Heart right ventricle (tissue), 16 donors: ENCODE results near the gene DNER. TPM values are rescaled to one million over a fixed set of nuclear protein-coding genes. Genes with fewer than 3 reads are reported as not detected.

Source experiments
- ATAC-seq, 8 donors: fragments of 200-7000 bp; cut with Tn5 transposase; one replicate each; pipeline ENCODE4 v1.9.1; 2020; ENCODE audit warnings: mild to moderate bottlenecking in 8 of 8, moderate library complexity in 8 of 8, moderate number of reproducible peaks in 1 of 8
- DNase-seq, 2 donors: peaks; one replicate each; pipeline ENCODE4 v3.0.0-alpha.2; 2020
- H3K27ac ChIP-seq, 10 donors: fragments of 200-600 bp; sonication (generic) in 2 of 10; one replicate each; pipeline versions ENCODE4 v1.5.0 to v1.8.0; 2020 to 2022; ENCODE audit warnings: mild to moderate bottlenecking in 3 of 10
- H3K27me3 ChIP-seq, 7 donors: fragments of 200-600 bp; one replicate each; pipeline ENCODE4 v1.8.0; 2021 to 2022; ENCODE audit warnings: mild to moderate bottlenecking in 2 of 7
- H3K36me3 ChIP-seq, 9 donors: fragments of 200-600 bp; sonication (generic) in 1 of 9; one replicate each; pipeline versions ENCODE4 v1.5.0 to v1.8.0; 2020 to 2022; ENCODE audit warnings: mild to moderate bottlenecking in 2 of 9
- H3K4me1 ChIP-seq, 9 donors: fragments of 200-600 bp; sonication (generic) in 1 of 9; one replicate each; pipeline versions ENCODE4 v1.5.0 to v1.8.0; 2020 to 2022; ENCODE audit warnings: mild to moderate bottlenecking in 4 of 9
- H3K4me3 ChIP-seq, 10 donors: fragments of 200-600 bp; sonication (generic) in 2 of 10; one replicate each; pipeline versions ENCODE4 v1.5.0 to v1.8.0; 2020 to 2022; ENCODE audit warnings: mild to moderate bottlenecking in 7 of 10, moderate library complexity in 2 of 10
- H3K9me3 ChIP-seq, 11 donors: fragments of 200-600 bp in 10 of 11; sonication (generic) in 2 of 11; one replicate each; pipeline versions ENCODE4 v1.5.0 to v1.8.0; 2013 to 2022; ENCODE audit warnings: mild to moderate bottlenecking in 2 of 11, control low read depth in 1 of 11, moderate library complexity in 1 of 11
- WGBS, 2 donors: extraction: QIAGEN DNeasy Blood & Tissue Kit; methylation state at CpG; one replicate each; pipeline ENCODE4 v1.1.7; 2013; ENCODE audit warnings: inconsistent platforms in 1 of 2; 5-methylcytosine and 5-hydroxymethylcytosine counted together
- intact Hi-C, 10 donors: fragments of 100-400 bp; cut with DNase I; formaldehyde crosslinking; loops; one replicate each; pipeline versions ENCODE4 v1.11.1 to v1.14.2; 2022
- polyA plus RNA-seq, 2 donors: library from polyadenylated mRNA; stranded (reverse); fragments of 200-250 nt; gene quantifications; one replicate each; pipeline ENCODE4 v1.2.3, GENCODE V29; 2013
- total RNA-seq, 10 donors: library from RNA; stranded (reverse); fragmentation: NEBNext Ultra II Directional in 3 of 10; extraction: Animal tissue kit (Norgen Biotek cat#: 25700) in 3 of 10; gene quantifications; one replicate each; pipeline versions ENCODE4 v1.2.1 to v1.2.4, GENCODE V29; 2021 to 2023
- TF ChIP-seq, protein P1 (sequence below), 9 donors: fragments of 200-600 bp; sonication (generic) in 2 of 9; IDR thresholded peaks; one replicate each; pipeline versions ENCODE4 v1.5.0 to v1.8.0; 2021 to 2022; ENCODE audit warnings: antibody characterized with exemption in 9 of 9, mild to moderate bottlenecking in 5 of 9, moderate library complexity in 1 of 9
- donor health status: Arrhythmogenic right ventricular cardiomyopathy.
- donor health status: ischemic (EF 13 %, LVEDD 7.1; RV severe dilation, severe dysfunction).
- donor health status: healthy with polysubstance abuse.
- donor health status: DM: no; HTN: yes; CAD: no.
- donor health status: DM: no; HTN: no; CAD: no.
- donor health status: ischemic (EF 25% LVEDD 6.9; RV normal size, moderate dysfunction).
- donor health status: ischemic (EF 25% LVEDD 5.7; RV mildly dilated, moderate dysfunction).
- donor health status: healthy.
- donor health status: DM: yes; HTN: yes; CAD: no.
- donor health status: Ischemic cardiomyopathy.
- donor health status: ischemic (EF 35%, LVEDD 5.7; RV mildly dilated, moderate dysfunction).
- donor health status: nonischemic (EF 11% LVEDD 7.7; RV severe dilation, severe dysfunction).
- donor health status: DM: yes; HTN: yes; CAD: no.
- donor health status: PGD.
- donor health status: ischemic (EF 29% LVEDD 5.4; RV normal size, mild dysfunction).
- donor health status: nonischemic (EF 23%, LVEDD 6.1; RV moderate dilation, normal function).

Gene DNER
- total and polyA plus RNA-seq, 12 donors: 0.13 to 1.8 (median 0.69) TPM; not detected in 2

DNA sequence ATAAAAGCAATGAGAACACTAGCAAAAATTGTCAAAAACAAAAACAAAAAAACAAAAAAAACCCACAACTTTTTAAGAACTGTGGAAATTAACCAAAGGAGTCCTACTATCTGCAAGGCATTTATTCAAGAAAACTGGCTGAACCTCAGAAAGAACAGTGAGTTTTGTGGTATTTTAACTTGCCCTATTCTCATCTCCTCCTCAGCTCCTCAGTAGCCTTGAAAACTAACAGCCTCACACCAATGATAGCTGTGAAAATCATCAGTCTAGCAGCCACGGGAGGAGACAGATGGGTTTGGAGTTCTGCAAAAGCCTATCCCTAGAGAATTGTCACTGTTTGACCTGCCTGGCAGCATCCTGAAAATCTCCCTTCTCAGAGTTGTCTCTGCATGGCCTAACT lies 20.1 kb upstream of the DNER start:
- Histone ChIP-seq H3K9me3 (peaks cover 0 to 30% (median 21%) of the 10 kb centered on the region in 11 donors), H3K36me3 (no peaks in the 10 kb centered on the region), H3K4me1 (no peaks in the 10 kb centered on the region), H3K27ac (no peak overlapping the region), H3K4me3 (no peak overlapping the region), H3K27me3 (no peaks in the 10 kb centered on the region)
- DNase-seq (no peak), ATAC-seq (no peak)
- TF ChIP-seq, protein P1, sequence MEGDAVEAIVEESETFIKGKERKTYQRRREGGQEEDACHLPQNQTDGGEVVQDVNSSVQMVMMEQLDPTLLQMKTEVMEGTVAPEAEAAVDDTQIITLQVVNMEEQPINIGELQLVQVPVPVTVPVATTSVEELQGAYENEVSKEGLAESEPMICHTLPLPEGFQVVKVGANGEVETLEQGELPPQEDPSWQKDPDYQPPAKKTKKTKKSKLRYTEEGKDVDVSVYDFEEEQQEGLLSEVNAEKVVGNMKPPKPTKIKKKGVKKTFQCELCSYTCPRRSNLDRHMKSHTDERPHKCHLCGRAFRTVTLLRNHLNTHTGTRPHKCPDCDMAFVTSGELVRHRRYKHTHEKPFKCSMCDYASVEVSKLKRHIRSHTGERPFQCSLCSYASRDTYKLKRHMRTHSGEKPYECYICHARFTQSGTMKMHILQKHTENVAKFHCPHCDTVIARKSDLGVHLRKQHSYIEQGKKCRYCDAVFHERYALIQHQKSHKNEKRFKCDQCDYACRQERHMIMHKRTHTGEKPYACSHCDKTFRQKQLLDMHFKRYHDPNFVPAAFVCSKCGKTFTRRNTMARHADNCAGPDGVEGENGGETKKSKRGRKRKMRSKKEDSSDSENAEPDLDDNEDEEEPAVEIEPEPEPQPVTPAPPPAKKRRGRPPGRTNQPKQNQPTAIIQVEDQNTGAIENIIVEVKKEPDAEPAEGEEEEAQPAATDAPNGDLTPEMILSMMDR (IDR thresholded peaks at IDR 0.05): no peak
- intact Hi-C loops: no loop called here
- WGBS, 2 donors: 42 to 46% methylated on average over 1 of the region's 1 CpG

DNA sequence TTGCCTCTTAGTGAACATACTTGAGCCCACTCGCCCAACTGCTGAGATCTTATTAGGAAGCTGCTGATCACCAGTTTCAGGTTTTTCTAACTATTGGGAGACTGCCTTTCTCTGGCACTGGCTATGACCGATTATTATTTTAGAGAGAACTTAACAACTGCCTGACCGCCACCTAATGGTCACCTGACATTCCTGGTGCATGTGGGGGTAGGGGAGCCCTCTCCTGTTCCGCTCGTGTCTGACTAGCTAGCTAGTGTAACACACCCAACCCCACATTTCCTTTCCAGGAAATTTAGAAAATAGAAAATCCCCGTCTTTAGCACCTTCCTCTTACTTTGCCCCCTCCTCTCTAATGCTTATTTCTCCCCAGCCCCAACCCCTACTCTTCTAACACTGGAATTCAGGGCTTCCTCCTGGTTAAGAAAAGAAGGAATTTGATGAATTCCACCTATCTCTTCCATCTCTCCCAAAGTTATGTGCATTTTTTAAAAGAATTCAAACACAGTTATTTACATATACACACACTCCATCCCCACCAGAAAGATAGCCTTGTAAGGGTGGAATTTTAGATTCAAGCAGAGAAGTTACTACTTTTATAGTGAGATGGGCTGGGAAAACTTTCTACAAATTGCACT lies 19.4 kb upstream of the DNER start:
- intact Hi-C loops: no loop called here
- Histone ChIP-seq H3K4me3 (no peak overlapping the region), H3K9me3 (peaks cover 0 to 23% (median 18%) of the 10 kb centered on the region in 11 donors), H3K27me3 (no peaks in the 10 kb centered on the region), H3K27ac (no peak overlapping the region), H3K36me3 (no peaks in the 10 kb centered on the region), H3K4me1 (no peaks in the 10 kb centered on the region)
- TF ChIP-seq, protein P1 (IDR thresholded peaks at IDR 0.05): no peak
- WGBS, 2 donors: 70% methylated on average over 6 of the region's 6 CpGs
- ATAC-seq: no peak
- no peak for DNase-seq

DNA sequence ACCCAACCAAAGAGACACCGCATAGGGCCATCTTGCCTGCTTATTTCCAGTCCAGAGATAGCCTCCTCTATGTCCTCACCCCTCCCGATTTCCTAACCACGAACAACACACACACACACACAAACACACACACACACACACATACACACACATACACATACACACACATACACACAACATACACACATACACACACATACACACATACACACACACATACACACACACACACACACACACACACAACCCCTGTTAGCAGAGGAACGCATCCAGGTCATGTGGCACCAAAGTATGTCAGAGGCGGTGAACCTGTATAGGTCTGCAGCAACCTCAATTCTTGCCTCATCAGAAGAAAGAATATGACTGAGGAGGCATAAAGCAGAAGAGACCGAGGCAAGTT lies 18.5 kb upstream of the DNER start:
- 89 to 94% methylated on average over 6 of the region's 6 CpGs for WGBS, 2 donors

DNA sequence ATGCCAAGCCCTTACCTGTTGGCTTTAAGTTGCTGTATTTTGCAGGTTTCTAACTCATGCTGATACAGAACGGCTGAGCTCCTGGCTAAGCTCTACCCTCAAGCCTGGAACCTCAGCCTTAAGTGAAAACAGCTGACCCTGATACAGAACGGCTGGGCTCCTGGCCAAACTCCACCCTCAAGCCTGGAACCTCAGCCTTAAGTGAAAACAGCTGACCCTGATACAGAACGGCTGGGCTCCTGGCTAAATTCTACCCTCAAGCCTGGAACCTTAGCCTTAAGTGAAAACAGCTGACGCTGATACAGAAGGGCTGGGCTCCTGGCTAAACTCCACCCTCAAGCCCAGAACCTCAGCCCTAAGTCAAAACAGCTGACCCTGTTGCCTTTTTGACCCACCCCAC lies 17.6 kb upstream of the DNER start:
- ATAC-seq (peak in 5 of 8 donors; percentile 31 to 58 (median 47)), DNase-seq (no peak)
- 30% methylated on average over 4 of the region's 4 CpGs for WGBS, 2 donors
- Histone ChIP-seq H3K36me3 (no peaks in the 10 kb centered on the region), H3K4me1 (no peaks in the 10 kb centered on the region), H3K27me3 (peaks cover 0 to 5% (median 0%) of the 10 kb centered on the region in 7 donors), H3K27ac (no peak overlapping the region), H3K4me3 (no peak overlapping the region), H3K9me3 (peaks cover 0 to 5% (median under 1%) of the 10 kb centered on the region in 11 donors)
- intact Hi-C loops: no loop called here
- TF ChIP-seq, protein P1 (IDR thresholded peaks at IDR 0.05): no peak

More for the DNA sequence above, 18.5 kb upstream of the DNER start:
- ATAC-seq (no peak), DNase-seq (no peak)
- H3K4me3 ChIP-seq: no peak overlapping the region
- H3K27ac ChIP-seq: no peak overlapping the region
- H3K4me1 ChIP-seq: no peaks in the 10 kb centered on the region
- no peaks in the 10 kb centered on the region for H3K36me3 ChIP-seq
- H3K27me3 ChIP-seq: peaks cover 0 to 3% (median 0%) of the 10 kb centered on the region in 7 donors
- peaks cover 0 to 15% (median 10%) of the 10 kb centered on the region in 11 donors for H3K9me3 ChIP-seq
- intact Hi-C loops: no loop called here
- TF ChIP-seq, protein P1 (IDR thresholded peaks at IDR 0.05): no peak
